DND-41 (cell line): ENCODE measurements around the gene RARG.
"Not testable (repeated sequence)": the region's sequence is repeated elsewhere in the genome, so short reads cannot be mapped to it uniquely, and the experiment has no call there.

ENCODE experiments used
- CTCF ChIP-seq: IDR thresholded peaks from 2 replicates; pipeline ENCODE4 v1.5.1; 2012; ENCODE audit warnings: borderline replicate concordance, low read length, moderate library complexity, mild to moderate bottlenecking; ENCODE audit not compliant: poor library complexity, severe bottlenecking; ENCODE audit errors: extremely low read depth
- EZH2 ChIP-seq: IDR thresholded peaks from 3 replicates; pipeline ENCODE4 v1.6.1; 2012; ENCODE audit warnings: borderline replicate concordance, low read depth, mild to moderate bottlenecking, moderate library complexity, low read length, inconsistent platforms; ENCODE audit not compliant: severe bottlenecking

- not testable (repeated sequence) for TF ChIP-seq CTCF, EZH2
Observed at GRCh38 chr12:53202316-53202715, 29.7 kb downstream of the RARG start.
